Neural cell (in vitro differentiated cells): ENCODE measurements around the gene ASB8. TPM values are rescaled to one million over a fixed set of nuclear protein-coding genes. Genes with fewer than 3 reads are reported as not detected.

ENCODE experiments used
- H2AFZ ChIP-seq: fragments of 200-600, 300-800 bp; sonication (generic), shearing (Covaris generic); 2 replicates; pipeline ENCODE4 v1.6.0; 2014; ENCODE audit warnings: low read depth, mild to moderate bottlenecking, antibody characterized with exemption, low read length, moderate library complexity
- H3F3A ChIP-seq: fragments of 200-600 bp; shearing (Covaris generic); 2 replicates; pipeline ENCODE4 v1.6.1; 2016; ENCODE audit warnings: mild to moderate bottlenecking, moderate library complexity, mixed read lengths, antibody characterized with exemption, low read length; ENCODE audit not compliant: insufficient read depth, poor library complexity, severe bottlenecking
- H3K27ac ChIP-seq: fragments of 200-600, 300-800 bp; sonication (generic), shearing (Covaris generic); 2 replicates; pipeline ENCODE4 v1.5.1; 2014; ENCODE audit warnings: mild to moderate bottlenecking, low read length, moderate library complexity
- H3K27me3 ChIP-seq: fragments of 300-800, 200-600 bp; sonication (generic), shearing (Covaris generic); 2 replicates; pipeline ENCODE4 v1.6.0; 2014; ENCODE audit warnings: mild to moderate bottlenecking, low read depth, low read length, moderate library complexity; ENCODE audit not compliant: insufficient read depth
- H3K36me3 ChIP-seq: fragments of 300-800, 200-600 bp; sonication (generic), shearing (Covaris generic); 2 replicates; pipeline ENCODE4 v1.5.1; 2014; ENCODE audit warnings: mild to moderate bottlenecking, antibody characterized with exemption, low read length, moderate library complexity; ENCODE audit not compliant: insufficient read depth
- H3K4me2 ChIP-seq: fragments of 300-800, 200-600 bp; sonication (generic), shearing (Covaris generic); 2 replicates; pipeline ENCODE4 v1.6.0; 2014; ENCODE audit warnings: mild to moderate bottlenecking, low read length
- H3K4me3 ChIP-seq: fragments of 300-800, 200-600 bp; sonication (generic), shearing (Covaris generic); 2 replicates; pipeline ENCODE4 v1.5.1; 2014; ENCODE audit warnings: mild to moderate bottlenecking, low read length, moderate library complexity
- H3K79me2 ChIP-seq: fragments of 200-600 bp; shearing (Covaris generic); replicated peaks from 2 replicates; pipeline ENCODE4 v1.6.0; 2014; ENCODE audit warnings: mild to moderate bottlenecking, low read length, moderate library complexity; ENCODE audit not compliant: insufficient read depth
- H3K9ac ChIP-seq: fragments of 300-800, 200-600 bp; sonication (generic), shearing (Covaris generic); 2 replicates; pipeline ENCODE4 v1.6.1; 2016; ENCODE audit warnings: mild to moderate bottlenecking, low read length, mixed read lengths
- H3K9me2 ChIP-seq: fragments of 200-600 bp; shearing (Covaris generic); 2 replicates; pipeline ENCODE4 v1.6.1; 2016; ENCODE audit warnings: mild to moderate bottlenecking, low read length, mixed read lengths; ENCODE audit not compliant: insufficient read depth
- H3K9me3 ChIP-seq: fragments of 200-600, 300-800 bp; sonication (generic), shearing (Covaris generic); 2 replicates; pipeline ENCODE4 v1.6.1; 2016; ENCODE audit warnings: mild to moderate bottlenecking, mixed run types, low read length, moderate library complexity, mixed read lengths
- H4K20me1 ChIP-seq: fragments of 200-600 bp; shearing (Covaris generic); 2 replicates; pipeline ENCODE4 v1.6.1; 2016; ENCODE audit warnings: mild to moderate bottlenecking, mixed run types; ENCODE audit not compliant: insufficient read depth
- EP300 ChIP-seq: fragments of 450-650 bp; conservative IDR thresholded peaks from 2 replicates; pipeline ENCODE4 v1.6.1; 2014; ENCODE audit warnings: antibody characterized with exemption, mild to moderate bottlenecking, moderate library complexity; ENCODE audit not compliant: poor library complexity, severe bottlenecking
- EZH2 ChIP-seq: fragments of 200-600, 300-800 bp; shearing (Covaris generic), sonication (generic); IDR thresholded peaks from 2 replicates; pipeline ENCODE4 v1.6.1; 2014; ENCODE audit warnings: antibody characterized with exemption, low read length, borderline replicate concordance, mild to moderate bottlenecking; ENCODE audit not compliant: insufficient read depth, poor library complexity, severe bottlenecking
- MXI1 ChIP-seq: fragments of 450-650 bp; conservative IDR thresholded peaks from 2 replicates; pipeline ENCODE4 v1.6.1; 2014; ENCODE audit warnings: antibody characterized with exemption, mild to moderate bottlenecking; ENCODE audit not compliant: poor library complexity, severe bottlenecking
- POLR2AphosphoS5 ChIP-seq: IDR thresholded peaks from 2 replicates; pipeline ENCODE4 v1.6.1; 2012
- RAD21 ChIP-seq: fragments of 450-650 bp; conservative IDR thresholded peaks from 2 replicates; pipeline ENCODE4 v1.6.1; 2014; ENCODE audit warnings: antibody characterized with exemption, mild to moderate bottlenecking, moderate library complexity
- SMC3 ChIP-seq: fragments of 450-650 bp; conservative IDR thresholded peaks from 2 replicates; pipeline ENCODE4 v1.6.1; 2014; ENCODE audit warnings: antibody characterized with exemption, mild to moderate bottlenecking, moderate library complexity; ENCODE audit not compliant: poor library complexity
- TAF1 ChIP-seq: IDR thresholded peaks from 2 replicates; pipeline ENCODE4 v1.6.1; 2012; ENCODE audit warnings: low read depth
- polyA plus RNA-seq: library from polyadenylated mRNA; depleted of rRNA; stranded (reverse); fragments of >200 nt; gene quantifications from 2 replicates; pipeline ENCODE4 v1.2.3, GENCODE V29; 2014
- small RNA-seq, 3 experiments: library from RNA; depleted of rRNA; stranded (forward); fragments of <200 nt; gene quantifications; one replicate each; pipeline ENCODE3, GENCODE V24; 2012
- TF ChIP-seq, protein P1 (sequence below): fragments of 450-650 bp; IDR thresholded peaks from 2 replicates; pipeline ENCODE4 v1.5.1; 2014; ENCODE audit warnings: antibody characterized with exemption, mild to moderate bottlenecking, moderate library complexity; ENCODE audit not compliant: poor library complexity, severe bottlenecking
- TF ChIP-seq, protein P2 (sequence below): IDR thresholded peaks from 2 replicates; pipeline ENCODE4 v1.6.1; 2012; ENCODE audit warnings: borderline replicate concordance

The ASB8 gene
- polyA plus RNA-seq, 1 donor from 2014 or later, result 41.7 TPM

DNA sequence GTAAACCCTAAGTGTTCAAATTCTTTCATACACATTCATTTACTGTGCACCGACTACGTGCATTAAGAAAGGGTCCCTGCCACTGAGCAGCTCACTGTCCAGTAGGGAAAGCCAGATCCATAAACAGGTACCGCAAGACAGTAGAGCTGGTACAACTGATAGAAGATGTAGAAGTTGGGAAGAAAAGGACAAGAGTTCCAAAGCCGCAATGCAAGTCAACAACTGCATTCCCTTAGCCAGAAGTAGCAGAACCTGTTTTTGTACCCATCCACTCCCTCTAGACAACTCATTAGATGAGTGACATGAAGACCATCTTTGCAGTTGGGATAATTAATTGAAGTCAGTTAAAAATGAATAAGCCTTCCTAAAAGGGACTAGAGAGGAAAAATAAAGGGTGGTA, 52.8 kb downstream of the ASB8 start:
- Histone ChIP-seq H3K9me2 (no peaks in the 10 kb centered on the region), H3K4me3 (peak overlapping the region; percentile 91), H3K27me3 (no peaks in the 10 kb centered on the region), H3K36me3 (no peaks in the 10 kb centered on the region), H3K9ac (peak overlapping the region; percentile 90), H3K79me2 (peaks cover 35% of the 10 kb centered on the region), H3K27ac (peak overlapping the region; percentile 93), H3K4me2 (peak overlapping the region; percentile 71), H3F3A (no peaks in the 10 kb centered on the region), H3K9me3 (no peaks in the 10 kb centered on the region), H4K20me1 (no peaks in the 10 kb centered on the region), H2AFZ (no peak overlapping the region)
- TF ChIP-seq POLR2AphosphoS5, result no peak
- no peak for TF ChIP-seq EZH2
- TF ChIP-seq, protein P1, sequence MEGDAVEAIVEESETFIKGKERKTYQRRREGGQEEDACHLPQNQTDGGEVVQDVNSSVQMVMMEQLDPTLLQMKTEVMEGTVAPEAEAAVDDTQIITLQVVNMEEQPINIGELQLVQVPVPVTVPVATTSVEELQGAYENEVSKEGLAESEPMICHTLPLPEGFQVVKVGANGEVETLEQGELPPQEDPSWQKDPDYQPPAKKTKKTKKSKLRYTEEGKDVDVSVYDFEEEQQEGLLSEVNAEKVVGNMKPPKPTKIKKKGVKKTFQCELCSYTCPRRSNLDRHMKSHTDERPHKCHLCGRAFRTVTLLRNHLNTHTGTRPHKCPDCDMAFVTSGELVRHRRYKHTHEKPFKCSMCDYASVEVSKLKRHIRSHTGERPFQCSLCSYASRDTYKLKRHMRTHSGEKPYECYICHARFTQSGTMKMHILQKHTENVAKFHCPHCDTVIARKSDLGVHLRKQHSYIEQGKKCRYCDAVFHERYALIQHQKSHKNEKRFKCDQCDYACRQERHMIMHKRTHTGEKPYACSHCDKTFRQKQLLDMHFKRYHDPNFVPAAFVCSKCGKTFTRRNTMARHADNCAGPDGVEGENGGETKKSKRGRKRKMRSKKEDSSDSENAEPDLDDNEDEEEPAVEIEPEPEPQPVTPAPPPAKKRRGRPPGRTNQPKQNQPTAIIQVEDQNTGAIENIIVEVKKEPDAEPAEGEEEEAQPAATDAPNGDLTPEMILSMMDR, result no peak
- no peak for TF ChIP-seq EP300
- TF ChIP-seq, protein P2, sequence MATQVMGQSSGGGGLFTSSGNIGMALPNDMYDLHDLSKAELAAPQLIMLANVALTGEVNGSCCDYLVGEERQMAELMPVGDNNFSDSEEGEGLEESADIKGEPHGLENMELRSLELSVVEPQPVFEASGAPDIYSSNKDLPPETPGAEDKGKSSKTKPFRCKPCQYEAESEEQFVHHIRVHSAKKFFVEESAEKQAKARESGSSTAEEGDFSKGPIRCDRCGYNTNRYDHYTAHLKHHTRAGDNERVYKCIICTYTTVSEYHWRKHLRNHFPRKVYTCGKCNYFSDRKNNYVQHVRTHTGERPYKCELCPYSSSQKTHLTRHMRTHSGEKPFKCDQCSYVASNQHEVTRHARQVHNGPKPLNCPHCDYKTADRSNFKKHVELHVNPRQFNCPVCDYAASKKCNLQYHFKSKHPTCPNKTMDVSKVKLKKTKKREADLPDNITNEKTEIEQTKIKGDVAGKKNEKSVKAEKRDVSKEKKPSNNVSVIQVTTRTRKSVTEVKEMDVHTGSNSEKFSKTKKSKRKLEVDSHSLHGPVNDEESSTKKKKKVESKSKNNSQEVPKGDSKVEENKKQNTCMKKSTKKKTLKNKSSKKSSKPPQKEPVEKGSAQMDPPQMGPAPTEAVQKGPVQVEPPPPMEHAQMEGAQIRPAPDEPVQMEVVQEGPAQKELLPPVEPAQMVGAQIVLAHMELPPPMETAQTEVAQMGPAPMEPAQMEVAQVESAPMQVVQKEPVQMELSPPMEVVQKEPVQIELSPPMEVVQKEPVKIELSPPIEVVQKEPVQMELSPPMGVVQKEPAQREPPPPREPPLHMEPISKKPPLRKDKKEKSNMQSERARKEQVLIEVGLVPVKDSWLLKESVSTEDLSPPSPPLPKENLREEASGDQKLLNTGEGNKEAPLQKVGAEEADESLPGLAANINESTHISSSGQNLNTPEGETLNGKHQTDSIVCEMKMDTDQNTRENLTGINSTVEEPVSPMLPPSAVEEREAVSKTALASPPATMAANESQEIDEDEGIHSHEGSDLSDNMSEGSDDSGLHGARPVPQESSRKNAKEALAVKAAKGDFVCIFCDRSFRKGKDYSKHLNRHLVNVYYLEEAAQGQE, result no peak
- no peak for TF ChIP-seq MXI1
- TF ChIP-seq RAD21, result no peak
- no peak for TF ChIP-seq TAF1
- TF ChIP-seq SMC3, result no peak

Small RNAs within 50 kb of the gene (small RNA-seq; reads per million reads assigned to genes)
- 13.5 to 15.8 (median 14.3) reads per million in 3 experiments for gene MIR6505

Other genes starting within 250 kb of the ASB8 start
- gene TMEM106C, start 193.9 kb downstream of the ASB8 start, polyA plus RNA-seq, result 286 and 290 TPM in 2 replicates
- 1.2 and 1.3 TPM in 2 replicates for gene COL2A1, start 153.0 kb downstream of the ASB8 start, polyA plus RNA-seq
- 12.3 and 14.0 TPM in 2 replicates for gene SENP1, start 51.4 kb downstream of the ASB8 start, polyA plus RNA-seq
- 122 and 137 TPM in 2 replicates for gene PFKM, start 38.2 kb downstream of the ASB8 start, polyA plus RNA-seq
- 35.3 and 40.2 TPM in 2 replicates for gene CCDC184, start 26.1 kb upstream of the ASB8 start, polyA plus RNA-seq
- gene OR10AD1, start 45.8 kb upstream of the ASB8 start, polyA plus RNA-seq, result not detected in 2 replicates
- gene ZNF641, start 193.4 kb upstream of the ASB8 start, polyA plus RNA-seq, result 41.6 TPM in 2 replicates